ENCODE data around the gene TRAF3IP3.
"Not testable (repeated sequence)": the region's sequence is repeated elsewhere in the genome, so short reads cannot be mapped to it uniquely, and the experiment has no call there.

TRAF3IP3 gene

DNA sequence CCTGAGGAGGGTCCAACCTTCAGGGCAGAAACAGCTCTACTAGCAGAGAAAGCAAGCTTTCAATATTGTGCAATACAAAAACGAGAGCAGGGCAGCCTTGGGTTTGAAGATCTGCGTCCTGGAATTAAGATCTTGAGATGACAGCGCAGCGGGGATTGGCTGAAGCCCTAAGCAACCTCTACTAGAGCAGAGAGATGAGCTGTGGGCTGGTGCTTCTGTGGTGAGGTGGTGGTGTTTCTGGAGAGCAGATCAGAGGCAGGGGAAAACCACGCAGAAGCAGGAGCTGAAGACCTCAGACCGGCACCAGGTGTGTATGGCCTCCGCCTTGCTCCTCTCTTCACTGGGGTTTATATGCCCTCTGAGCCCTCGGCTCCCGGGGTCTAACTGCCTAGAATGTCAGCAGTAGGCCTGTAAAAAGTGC is 12.5 kb downstream of the TRAF3IP3 start:
- peak; percentile 69 for DNase-seq (ENCODE audit: low read depth)

DNA sequence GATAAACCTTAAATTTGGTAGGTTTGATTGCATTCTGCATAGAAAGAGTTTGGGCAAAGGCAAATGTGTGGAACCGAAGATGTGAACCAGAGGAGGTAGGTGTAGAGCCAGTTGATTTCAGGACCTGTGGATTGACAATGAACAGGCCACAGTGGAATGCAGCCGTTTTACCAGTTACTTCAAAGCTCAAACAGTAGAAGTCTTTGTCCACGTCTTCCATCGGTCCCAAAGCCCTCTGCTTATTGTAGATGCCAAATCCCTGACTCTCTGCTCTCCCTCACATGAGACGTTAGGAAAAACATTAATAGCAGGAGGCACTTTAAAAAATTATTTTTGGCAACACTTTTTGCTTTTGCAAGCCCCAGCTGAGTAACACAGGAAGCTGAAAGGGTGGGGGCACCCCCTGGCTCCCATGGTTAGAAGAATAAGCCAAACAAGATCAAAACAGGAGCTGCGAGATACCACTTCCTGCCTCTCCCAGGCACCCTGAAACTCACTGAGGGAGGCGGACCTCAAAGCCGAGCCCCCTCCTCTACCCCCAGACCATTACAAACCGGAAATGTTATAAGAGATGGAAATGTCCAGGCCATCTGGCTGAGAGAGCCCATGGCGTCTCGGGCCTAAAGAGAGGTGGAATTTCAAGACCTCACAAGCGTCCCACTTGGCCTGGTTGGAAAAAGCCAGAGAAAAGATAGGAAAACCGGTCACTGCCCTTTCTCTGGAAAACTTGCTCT is 13.5 kb downstream of the TRAF3IP3 start:
- DNase-seq (ENCODE audit: low read depth): peak; percentile 61

DNA sequence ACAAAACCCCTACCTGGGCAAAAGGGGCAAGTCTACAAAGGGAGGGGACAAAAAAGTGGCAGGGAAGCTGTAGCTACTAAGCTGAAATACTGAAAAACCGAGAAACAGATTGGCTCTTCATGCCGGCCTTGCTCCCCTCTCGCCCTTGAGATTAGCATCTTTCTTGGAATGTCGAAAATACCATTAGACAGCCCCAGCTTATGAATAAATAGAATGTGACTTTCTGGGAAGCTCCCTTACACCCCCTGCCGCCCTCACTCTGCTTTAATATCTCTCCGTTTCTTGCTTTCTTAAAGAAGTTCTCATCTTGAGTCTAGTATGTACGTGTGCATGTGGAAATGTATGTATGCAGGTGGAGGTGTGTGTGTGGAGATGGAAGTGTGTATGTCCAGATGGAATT is 14.1 kb downstream of the TRAF3IP3 start:
- DNase-seq (ENCODE audit: low read depth): no peak

DNA sequence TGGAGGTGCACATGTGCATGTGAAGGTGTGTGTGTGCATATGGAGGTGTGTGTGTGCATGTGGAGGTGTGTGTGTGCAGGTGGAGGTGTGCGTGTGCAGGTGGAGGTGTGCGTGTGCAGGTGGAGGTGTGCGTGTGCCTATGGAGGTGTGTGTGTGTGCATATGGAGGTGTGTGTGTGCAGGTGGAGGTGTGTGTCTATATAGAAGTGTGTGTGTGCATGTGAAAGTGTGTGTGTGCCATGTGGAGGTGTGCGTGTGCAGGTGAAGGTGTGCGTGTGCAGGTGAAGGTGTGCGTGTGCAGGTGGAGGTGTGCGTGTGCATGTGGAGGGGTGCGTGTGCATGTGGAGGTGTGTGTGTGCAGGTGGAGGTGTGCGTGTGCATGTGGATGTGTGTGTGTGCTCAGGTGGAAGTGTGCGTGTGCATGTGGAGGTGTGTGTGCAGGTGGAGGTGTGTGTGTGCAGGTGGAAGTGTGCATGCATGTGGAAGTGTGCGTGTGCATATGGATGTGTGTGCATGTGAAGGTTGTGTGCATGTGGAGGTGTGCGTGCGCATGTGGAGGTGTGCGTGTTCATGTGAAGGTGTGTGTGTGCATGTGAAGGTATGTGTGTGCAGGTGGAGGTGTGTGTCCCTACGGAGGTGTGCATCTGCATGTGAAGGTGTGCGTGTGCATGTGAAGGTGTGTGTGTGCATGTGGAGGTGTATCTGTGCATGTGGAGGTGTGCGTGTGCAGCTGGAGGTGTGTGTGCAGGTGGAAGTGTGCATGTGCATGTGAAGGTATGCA is 15.0 kb downstream of the TRAF3IP3 start:
- DNase-seq (ENCODE audit: low read depth): no peak

DNA sequence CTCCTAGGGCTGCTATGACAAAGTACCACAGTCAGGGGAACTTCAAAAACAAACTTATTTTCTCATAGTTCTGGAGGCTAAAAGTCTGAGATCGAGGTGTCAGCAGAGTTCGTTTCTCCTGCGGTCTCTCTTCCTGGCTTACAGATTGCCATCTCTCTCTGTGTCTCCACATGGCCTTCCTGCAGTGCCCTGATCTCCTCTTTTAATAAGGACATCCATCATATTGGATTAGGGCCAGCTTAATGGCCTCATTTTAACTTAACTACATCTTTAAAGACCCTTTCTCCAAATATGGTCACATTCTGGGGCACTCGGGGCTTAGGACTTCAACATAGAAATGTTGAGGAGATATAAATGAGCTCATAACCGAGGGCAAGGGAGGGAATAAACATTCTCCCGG is 16.3 kb downstream of the TRAF3IP3 start:
- no peak for DNase-seq (ENCODE audit: low read depth)

DNA sequence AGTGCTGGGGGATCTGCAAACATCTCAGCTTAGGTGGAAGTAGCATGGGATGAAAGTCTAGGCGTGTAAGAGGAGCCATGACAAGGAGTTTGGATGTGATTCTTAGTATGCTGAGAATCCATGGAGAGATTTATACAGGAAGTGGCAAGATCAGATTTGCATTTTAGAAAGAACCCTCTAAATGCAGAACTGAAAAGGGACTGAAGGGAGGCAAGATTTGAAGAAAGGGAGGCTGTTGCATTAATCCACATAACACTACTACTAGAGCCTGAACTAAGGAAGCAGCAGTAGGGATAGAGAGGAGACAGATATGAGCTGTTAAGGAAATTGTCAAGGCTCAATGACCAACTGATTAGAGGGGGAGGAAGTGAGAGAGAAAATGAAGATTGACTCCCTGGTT is 18.7 kb downstream of the TRAF3IP3 start:
- DNase-seq (ENCODE audit: low read depth): no peak

DNA sequence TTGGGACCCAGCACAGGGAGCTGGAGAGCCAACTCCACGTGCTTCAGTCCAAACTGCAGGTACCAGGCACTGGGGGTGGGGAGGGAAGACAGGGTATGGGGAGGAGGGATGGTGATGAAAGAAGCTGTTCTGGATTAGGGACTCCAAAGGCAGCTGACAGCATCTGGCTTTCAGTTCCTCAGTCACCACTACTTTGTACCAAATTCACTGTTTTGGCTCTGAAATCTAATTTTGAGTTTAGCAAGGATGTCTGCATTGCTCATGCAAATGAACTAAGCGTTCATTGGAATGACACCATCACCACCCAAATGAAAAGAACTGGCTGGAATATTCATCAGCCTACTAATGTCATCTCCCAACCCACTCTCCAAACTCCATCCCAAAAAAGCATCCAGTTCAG is 19.8 kb downstream of the TRAF3IP3 start:
- no peak for DNase-seq (ENCODE audit: low read depth)

DNA sequence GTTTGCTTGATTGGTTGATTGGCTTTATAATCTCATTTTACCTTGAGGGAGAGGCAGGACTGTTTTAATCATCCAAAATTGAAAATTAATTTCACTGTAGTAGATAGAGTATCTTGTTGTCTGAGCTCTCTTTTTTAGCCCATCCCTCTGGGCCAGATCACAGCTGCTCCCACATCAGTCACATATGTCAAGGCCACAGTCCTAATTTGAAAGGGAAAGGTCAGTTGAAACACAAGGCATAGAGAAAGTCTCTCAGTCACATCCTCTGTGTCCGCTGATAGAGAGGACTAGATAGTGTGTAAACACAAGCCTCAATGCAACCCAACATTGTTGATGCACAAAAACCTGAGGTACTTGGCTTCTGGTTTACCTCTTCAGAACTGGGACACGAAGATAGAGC is 21.7 kb downstream of the TRAF3IP3 start:
- no peak for DNase-seq (ENCODE audit: low read depth)

DNA sequence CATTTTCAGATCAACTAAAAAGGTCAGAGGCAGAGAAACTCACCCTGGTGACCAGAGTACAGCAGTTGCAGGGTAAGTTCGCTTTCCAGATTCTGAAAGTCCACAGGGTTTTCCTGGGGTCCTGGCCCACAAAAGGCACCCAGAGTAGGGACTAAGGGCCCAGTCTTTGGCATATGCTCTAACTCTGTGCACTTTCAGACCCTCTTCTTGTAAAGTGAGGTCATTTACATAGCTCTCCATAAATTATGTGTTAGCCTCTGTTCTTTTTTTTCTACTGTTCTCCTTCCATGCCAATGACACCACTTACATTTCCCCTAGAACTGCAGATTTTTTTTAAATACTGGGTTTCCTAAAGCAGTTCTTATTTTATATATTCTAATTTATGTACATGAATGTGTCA is 22.2 kb downstream of the TRAF3IP3 start:
- no peak for DNase-seq (ENCODE audit: low read depth)

DNA sequence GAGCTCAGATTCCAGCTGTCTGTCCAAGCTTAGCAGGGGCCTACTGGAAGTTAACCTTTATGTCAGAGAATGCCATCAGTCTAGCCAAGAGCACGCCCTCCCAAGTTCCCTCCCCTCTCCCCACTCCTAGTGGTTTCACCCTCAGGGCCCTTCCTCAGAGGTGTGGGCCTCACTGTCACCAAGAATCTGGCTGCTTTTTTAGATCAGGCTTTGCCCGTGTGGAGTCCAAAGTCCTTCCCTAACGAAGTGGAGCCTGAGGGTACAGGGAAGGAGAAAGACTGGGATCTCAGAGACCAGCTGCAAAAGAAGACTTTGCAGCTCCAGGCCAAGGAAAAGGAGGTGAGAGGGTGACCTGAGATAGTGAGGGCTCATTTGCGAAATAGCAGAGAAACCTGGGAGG is 24.4 kb downstream of the TRAF3IP3 start:
- DNase-seq (ENCODE audit: low read depth): no peak

DNA sequence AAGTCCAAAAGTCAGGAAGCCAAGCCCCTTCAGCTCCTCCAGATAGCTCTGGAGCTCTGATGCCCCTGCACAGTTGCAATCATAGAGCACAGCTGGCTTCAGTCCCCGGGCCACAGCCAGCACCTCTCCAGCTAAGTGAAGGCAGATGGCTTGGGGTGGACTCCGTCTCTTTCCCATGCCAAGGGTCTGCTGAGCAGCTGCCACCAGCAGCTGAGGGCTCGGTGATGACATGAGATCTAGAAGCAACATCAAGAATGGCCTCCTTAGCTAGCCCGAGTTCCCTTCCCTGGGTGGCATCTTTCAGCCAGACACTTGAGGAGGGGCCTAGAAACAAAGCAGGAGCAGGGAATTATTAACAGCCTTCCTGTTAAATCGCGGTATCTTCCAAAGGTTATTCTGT is 27.5 kb downstream of the TRAF3IP3 start:
- no peak for DNase-seq (ENCODE audit: low read depth)

DNA sequence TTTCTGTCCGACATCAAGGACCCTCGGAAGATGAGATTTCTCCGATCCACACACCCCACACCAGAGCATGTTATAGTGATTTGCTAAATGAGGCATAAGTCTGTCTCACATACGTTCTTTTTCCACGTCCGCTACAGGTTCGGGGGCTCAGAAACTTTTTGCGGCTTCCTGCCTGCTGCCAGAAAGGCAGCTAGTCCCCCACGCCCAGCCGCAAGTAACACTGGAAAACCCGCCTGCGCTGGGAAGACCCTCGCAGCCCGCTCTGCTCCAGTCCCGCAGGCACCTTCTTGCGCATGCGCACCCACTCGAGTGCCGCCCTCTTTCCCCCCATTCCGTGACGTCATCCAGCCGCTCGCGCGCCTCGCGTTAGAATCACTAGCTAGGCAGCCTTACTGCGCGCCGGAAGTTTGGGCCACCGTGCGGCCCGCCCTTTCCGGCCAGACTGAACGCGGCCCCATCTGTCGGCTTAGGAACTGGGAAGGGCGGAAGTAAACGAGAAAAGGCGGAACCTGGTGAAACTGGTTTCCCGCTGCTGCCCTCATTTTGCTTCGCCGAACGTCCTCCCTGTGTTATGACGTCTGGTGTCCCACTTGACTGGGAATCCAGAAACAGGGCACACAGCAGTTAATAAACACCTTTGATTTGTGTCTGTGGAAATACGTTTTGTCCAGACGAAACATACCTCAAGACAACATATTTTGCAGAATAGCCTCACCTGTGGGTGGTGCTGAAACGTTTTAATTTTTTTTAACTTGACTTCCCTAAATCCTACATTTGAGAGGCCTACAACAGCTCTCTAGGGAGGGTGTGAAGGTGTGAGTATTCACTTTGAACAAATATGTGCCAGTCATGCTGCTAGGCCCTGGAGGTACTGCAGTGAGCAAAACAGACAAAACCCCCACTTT is 28.7 kb downstream of the TRAF3IP3 start, which contains the start of gene C1orf74:
TSS of gene C1orf74 (minus strand) at position 295 of the 905 bp plus-strand sequence. CDS start 925 bp downstream, outside the sequence.
- peak; percentile 99 for DNase-seq (ENCODE audit: low read depth)

DNA sequence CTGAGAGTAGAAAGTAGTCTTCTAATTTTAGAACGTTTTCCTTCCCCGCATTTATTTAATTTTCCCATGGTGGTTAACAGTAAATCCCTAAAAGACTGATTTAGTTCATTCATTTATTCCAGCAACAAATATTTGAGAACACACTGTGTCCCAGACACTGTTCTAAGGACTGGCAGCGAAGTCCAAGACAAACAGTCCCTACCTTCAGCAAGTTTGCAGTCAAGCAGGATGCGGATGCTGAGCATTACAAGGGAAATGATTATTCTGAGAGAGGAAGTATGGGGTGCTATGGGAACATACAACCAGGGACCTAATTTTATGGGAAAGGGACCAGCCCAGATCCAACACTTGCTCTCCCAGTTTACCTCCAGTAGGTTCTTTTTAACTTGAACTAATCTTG is 29.7 kb downstream of the TRAF3IP3 start:
- no peak for DNase-seq (ENCODE audit: low read depth)

DNA sequence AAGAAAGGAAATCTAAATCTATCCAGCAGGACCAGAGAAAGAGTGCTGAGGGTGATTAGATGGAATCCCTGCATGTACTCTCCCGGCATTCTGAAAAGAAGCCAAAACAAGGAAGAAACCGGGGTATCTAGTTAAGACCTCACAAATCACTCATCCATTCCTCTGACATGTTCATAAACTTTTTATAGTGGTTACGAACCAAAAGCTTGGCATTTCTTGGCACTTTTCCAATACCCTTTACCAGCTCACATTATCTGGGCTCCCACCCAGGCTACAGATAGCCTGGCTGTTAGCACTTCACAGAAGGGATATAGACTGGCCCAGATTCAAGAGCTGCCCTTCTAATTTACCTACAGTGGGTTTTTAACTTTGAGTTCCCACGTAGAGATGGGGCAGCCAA is 30.3 kb downstream of the TRAF3IP3 start:
- DNase-seq (ENCODE audit: low read depth): no peak

DNA sequence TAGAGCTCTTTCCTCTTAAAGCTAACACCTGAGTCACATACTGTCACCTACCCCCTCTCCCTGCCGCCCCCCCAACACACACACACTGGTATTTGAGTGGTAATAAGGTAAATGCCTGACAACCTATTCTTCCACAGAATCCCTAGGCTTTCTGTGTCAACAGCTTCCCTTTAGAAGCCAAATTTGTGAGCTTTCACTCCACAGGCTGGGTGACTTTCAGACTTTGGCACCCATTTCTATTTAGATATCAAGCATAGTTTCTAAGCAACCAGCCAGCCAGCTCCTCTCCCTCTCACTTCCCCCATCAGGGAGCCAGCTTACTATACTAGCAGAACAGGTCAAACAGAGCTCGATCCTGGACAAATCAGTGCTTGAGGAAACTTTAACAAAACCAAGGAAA is 31.7 kb downstream of the TRAF3IP3 start:
- DNase-seq (ENCODE audit: low read depth): no peak

DNA sequence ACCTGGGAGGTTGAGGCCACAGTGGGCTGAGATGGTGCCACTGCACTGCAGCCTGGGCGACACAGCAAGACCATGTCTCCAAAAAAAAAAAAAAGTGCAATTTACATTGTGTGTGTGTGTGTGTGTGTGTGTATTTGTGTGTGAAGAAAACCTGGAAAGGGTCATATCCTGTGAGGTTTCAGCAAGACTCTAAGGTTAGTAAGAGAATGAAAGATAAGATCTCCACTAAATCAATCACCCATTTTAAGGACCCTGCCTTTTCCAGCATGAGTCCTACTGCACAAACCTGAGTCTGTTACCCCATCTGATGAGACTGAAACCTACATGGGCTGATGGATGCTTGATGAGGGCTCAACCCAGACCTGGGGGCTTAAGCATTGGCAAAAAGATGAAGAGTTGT is 33.4 kb downstream of the TRAF3IP3 start:
- DNase-seq (ENCODE audit: low read depth): no peak

DNA sequence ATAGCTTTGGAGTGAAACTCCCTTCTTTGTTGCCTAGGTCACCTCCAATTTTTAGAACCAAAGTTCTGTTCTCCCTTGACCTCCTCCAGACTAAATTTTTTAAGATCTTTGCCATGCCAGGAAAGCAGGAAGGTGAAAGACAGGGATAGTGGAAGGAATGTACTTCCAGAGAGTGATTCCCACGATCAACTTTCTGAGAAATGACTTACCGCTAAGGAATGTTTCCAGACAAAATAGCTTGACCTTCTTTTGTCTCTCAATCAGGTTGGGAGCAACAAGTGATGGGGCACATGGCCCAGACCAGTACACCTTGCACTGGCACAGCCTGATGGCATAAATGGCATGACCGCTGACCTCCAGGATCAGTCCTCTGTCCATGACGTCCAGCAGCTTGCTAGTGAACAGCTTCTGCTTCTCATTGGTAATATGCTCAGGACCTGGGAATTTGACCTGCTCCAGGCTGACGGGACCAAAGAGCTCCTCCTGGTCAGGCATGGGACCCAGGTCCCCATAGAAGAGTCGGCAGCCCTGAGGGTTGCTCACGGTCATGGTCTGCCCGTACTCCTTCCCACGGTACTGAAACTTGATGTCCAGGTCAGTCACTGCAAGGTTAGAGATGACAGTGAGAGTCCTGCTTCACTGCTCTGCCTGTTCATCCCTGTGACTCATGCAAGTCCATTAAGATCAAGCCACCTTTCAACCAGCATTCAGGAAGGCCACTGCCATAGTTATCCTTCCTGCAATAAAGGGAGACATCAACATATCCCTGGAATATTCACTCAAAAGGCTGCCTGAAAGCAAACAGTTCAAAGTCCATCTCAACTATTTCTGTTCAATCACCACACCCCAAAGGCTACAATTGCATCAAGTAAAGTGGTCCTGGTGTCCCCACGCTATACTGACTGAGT is 34.7 kb downstream of the TRAF3IP3 start:
- DNase-seq (ENCODE audit: low read depth): no peak

DNA sequence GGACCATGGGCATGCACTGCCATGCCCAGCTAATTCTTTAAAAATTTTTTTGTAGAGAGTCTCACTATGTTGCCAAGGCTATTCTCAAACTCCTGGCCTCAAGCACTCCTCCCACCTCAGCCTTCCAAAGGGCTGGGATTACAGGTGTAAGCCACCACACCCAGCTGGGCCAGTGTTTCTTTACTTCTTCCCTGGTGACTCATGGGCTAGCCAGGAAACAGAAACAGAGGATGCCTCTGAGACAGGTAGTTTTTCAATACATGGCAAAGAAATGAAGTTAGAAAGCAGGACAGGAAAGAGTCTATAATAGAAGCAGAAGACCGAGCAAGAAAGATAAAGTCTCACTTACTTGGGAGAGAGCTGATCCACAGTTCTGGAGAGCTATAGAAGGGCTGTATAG is 36.1 kb downstream of the TRAF3IP3 start:
- DNase-seq (ENCODE audit: low read depth): no peak

DNA sequence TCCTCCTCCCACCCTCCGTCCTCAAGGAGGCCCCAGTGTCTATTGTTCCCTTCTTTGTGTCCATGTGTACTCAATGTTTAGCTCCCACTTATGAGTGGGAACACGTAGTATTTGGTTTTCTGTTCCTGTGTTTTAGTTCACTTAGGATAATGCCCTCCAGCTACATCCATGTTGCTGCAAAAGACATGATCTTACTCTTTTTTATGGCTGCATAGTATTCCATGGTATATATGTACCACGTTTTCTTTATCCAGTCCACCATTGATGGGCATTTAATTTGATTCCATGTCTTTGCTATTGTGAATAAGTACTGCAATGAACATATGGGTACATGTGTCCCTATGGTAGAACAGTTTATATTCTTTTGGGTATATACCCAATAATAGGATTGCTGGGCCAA is 37.9 kb downstream of the TRAF3IP3 start:
- not testable (repeated sequence) for DNase-seq (ENCODE audit: low read depth)

DNA sequence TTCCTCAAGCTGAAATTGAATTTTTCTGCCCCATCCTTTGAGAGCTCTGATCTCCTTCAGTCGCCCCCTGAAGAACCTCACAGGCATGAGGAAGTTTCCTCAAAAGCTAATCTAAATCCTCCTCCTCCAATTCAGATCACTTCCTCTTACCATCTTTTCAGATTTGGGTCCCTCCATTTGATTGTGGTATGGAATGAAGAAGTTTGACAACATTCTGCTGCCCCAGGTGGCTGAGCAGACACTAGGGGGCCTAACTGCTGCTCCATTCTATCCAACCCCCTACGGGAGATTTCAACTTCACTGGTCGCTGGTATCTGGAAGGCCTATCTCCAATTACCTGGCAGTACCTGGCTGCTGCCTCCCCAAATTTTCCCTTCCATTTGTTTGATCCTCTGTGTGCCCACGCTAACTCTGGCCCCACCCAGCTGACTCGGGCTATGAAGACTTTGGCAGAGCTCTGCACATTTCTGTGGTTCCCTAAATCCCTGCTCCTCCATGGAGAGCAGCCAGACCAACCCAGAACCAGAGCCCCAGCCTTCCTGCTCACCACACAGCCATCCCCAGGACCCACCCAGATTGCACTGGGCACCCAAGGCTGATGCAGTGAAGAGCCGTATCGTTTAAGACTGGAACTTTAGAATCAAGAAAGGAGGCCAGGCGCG is 42.3 kb downstream of the TRAF3IP3 start:
- DNase-seq (ENCODE audit: low read depth): no peak

All from activated T-helper 9 cell treated with anti-CD3 and anti-CD28 coated beads, Interleukin-2, amount 50 U/mL, for 16 hours (primary cell).